ENCODE results near the gene PCBP4.

PCBP4 gene

GRCh38 chr3:51954713-51955112 is 12.5 kb downstream of the PCBP4 start:
- no peak for DNase-seq

DNA sequence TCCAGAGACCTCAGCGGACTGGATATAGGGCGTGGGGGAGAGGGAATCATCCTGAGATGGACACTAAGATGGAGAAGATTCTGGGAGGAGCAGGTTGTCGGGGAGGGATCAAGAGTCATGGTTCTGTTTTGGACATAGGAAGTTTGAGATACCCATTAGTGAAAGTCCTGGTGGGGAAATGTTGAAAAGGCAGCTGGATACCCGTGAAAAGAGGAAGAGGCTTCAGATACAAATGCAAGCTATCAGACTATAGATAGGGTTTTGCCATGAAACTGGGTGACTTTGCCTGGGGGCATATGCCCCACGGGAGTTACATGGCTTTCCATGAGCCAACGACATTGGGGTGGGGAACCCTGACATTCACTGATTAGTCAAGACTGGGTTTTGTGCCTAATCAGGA is 13.1 kb downstream of the PCBP4 start:
- DNase-seq, result peak; percentile 35

- peak; percentile 27 for DNase-seq
Observed at GRCh38 chr3:51953445-51953844, 13.8 kb downstream of the PCBP4 start.

- DNase-seq, result no peak
Observed at GRCh38 chr3:51950899-51951298, 16.4 kb downstream of the PCBP4 start.

DNA sequence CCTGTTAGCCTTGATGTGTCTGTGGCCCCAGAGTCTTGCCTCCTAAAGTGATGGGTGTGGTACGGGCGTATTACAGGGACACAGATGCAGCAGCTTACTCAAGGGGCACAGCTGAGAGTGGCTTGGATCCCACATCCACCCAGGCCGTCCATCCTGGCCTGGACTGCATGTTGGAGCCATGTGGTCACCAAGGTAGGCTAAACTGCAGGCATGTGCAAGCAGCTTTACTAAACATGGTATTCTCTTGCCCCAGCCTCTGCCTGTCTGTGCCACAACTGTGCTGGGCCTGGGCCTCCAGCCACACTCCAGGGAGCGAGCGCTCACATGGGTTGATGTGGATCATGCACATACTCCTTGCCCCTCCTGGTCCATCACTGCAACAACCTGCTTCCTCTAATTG is 18.1 kb downstream of the PCBP4 start:
- no peak for DNase-seq

GRCh38 chr3:51948016-51948580 is 19.2 kb downstream of the PCBP4 start:
- no peak for DNase-seq

DNA sequence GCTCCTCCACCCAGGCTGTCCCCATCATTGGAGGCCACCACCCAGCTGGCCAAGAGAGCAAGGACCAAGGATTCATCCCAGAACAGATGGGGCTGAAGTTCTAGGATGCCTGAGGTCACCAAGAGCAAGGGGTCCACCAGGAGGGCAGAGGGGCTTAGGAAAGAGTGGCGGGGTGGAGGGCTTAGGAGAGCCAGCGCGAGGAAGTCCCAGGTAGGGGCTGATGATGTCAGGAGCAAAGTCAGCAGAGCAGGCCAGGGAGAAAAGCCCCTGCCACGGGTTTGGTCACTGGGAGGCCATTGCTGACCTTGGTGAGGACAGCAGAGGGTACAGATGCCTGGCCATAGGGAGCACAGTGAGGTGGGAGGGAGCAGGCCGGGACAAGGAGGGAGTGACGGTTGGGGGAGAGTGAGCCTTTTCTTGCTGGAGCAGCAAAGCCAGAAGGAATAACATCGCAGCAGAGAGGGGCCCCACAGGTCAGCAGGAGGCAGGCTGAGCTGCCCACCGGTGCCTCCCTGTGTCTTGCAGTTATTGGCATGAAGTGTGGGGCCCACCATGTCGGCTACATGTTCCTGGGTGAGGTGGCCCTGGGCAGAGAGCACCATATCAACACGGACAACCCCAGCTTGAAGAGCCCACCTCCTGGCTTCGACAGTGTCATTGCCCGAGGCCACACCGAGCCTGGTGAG is 19.9 kb downstream of the PCBP4 start:
- DNase-seq, result no peak

DNA sequence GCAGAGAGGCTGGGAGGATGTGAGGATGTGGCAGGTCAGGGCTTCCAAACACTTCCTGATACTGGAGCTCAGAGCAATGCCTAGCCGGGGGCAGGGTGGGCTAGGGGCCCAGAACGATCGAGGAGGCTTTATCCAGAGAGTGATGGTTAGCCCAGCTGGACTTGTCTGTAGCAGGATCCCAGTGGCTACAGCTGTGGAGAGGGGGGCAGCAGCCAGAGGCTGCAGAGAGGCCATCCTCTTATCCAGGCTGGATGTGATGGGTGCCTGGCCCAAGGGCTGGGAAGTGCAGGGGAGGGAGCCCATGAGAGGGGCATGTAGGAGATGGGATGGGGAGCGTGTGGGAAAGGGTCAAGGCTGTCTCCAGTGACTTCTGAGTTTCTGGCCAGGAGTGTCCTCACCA is 20.5 kb downstream of the PCBP4 start:
- DNase-seq, result no peak

- no peak for DNase-seq
Observed at GRCh38 chr3:51945926-51946705, 21.1 kb downstream of the PCBP4 start.

GRCh38 chr3:51945031-51945840 is 22.0 kb downstream of the PCBP4 start:
- DNase-seq, result no peak

- no peak for DNase-seq
Observed at GRCh38 chr3:51944451-51945021, 22.7 kb downstream of the PCBP4 start.

DNA sequence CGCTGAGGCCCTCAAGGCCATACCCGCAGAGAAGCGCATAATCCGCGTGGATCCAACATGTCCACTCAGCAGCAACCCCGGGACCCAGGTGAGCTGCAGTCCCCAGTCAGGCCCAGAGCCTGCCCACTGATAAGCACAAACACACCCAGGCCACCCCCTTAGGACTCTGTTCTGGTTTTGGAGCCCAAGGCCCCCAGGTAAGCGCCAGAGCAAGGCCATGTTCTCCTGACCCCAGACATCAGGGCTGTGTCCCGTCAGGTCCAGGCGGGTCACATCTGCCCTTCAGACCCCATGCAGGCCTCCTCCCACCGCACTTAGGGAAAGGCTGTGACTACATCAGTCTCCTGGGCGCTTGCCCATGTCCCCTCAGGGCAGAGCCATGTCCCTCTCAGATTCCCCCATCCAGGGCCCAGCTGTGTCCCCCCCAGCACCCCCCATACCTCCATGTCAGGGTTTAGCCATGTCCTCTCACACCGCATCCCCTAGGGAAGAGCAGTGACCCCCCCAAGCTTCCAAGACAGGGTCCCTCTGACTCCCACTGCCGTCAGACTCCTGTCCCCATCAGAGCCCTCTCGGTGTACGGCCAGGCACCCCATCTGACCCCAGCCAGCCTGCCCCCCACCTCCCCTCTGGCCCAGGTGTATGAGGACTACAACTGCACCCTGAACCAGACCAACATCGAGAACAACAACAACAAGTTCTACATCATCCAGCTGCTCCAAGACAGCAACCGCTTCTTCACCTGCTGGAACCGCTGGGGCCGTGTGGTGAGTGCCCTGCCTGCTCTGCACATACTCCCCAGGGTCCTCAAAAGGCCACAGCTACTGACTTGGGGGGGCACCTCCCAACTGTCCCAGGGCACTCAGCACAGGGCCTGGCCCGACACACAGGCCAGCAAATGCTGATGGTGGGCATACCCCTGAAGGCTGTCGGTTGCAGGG is 23.5 kb downstream of the PCBP4 start:
- no peak for DNase-seq

GRCh38 chr3:51942603-51943450 is 24.4 kb downstream of the PCBP4 start:
- peak; percentile 39 for DNase-seq

DNA sequence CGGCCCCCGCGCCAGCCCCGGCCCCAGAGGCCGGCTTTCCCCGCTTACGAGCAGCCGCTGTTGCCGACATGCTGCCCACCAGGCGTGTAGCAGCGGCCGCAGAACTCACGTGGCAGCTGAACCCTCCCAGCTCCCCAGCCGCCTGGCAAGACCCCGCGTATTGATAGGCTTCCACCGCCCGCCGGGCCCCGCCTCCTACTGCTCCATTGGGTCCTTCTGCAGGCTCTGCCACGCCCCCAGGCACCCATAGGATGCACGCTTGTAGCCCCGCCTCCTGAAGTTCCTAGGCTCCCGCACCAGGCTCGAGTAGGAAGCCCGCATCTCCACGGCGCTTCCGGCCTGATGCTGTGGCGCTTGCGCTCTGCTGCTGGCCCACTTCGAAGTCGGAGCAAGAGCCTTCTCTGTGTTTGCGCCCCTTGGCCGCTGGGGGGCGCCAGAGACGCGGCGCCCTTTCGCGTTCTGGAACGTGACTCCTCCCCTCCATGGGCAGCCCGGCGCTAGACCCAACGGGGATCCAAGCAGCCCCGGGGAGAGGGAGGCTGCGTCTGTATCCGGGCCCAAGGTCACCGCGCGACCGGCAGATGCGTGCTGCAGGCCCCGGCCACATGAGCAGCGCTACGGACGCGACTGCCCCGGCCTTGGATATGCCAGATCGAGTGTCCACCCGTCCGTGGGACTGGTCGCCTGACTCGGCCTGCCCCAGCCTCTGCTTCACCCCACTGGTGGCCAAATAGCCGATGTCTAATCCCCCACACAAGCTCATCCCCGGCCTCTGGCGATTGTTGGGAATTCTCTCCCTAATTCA is 25.3 kb downstream of the PCBP4 start, which contains the start of the genes PARP3 and RRP9:
Gene PARP3, plus strand, starts transcription at position 566 of the 805 bp plus-strand sequence. CDS start 993 bp downstream, outside the sequence.
Gene RRP9, minus strand, starts transcription at position 107 of the 805 bp plus-strand sequence. Its CDS starts 37 bp downstream, at position 70.
- DNase-seq, result peak; percentile 99

- no peak for DNase-seq
Observed at GRCh38 chr3:51941463-51941797, 25.8 kb downstream of the PCBP4 start.

- no peak for DNase-seq
Observed at GRCh38 chr3:51940648-51941462, 26.4 kb downstream of the PCBP4 start.

DNA sequence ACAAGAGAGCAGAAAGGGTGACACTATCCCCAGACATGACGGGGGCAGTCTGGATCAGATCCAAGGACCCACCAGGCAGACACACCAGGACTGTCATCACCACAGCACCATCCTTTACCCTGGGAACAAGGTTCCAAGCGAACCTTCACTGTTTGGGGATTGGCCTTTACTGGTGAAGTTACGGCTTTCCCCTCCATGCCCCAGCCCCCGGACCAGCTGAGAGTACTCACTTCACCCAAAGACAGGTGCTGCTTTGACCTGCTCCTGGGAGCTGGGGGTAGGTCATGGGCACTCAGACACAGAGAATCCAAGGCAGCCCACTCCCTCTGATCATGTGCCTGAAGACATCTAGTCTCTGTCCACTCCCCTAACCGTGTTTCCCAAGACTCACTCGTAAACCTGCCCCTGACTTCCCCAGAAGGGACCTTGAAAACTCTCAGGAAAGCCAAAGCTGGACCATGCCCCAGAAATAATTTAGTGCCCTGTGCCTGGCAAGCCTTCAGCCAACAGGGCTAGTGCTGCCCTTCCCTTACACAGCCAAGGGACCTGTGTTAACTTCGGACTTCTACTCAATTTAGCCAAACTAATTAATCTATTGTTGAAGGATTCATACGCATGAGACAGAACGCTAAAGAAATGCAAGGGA is 28.4 kb downstream of the PCBP4 start:
- DNase-seq, result no peak
